Activated B cell treated with CpG ODN at 0.5 μM for 24 hours (primary cell): Measurements from ENCODE around the gene EMC10. TPM values are rescaled to one million over a fixed set of nuclear protein-coding genes. Genes with fewer than 3 reads are reported as not detected.
"Not testable (repeated sequence)": the region's sequence is repeated elsewhere in the genome, so short reads cannot be mapped to it uniquely, and the experiment has no call there.

Source experiments
- ATAC-seq: fragments of 200-7000 bp; cut with Tn5 transposase; one replicate; pipeline ENCODE4 v1.10.0; 2021; ENCODE audit warnings: low read depth, mild to moderate bottlenecking, moderate library complexity
- CTCF ChIA-PET: fragments of 350-600 bp; sonication (Branson Sonifier 250); formaldehyde crosslinking; loops from one replicate; lab custom pipeline; 2021; ENCODE audit warnings: antibody characterized with exemption; lab: Charles Lee
- POLR2A ChIA-PET: fragments of 350-600 bp; sonication (Branson Sonifier 250); formaldehyde crosslinking; loops from one replicate; lab custom pipeline; 2021; ENCODE audit warnings: antibody characterized with exemption; lab: Charles Lee
- DNase-seq: peaks from one replicate; pipeline ENCODE4 v3.0.0; 2022
- H3K27ac Mint-ChIP-seq: one replicate; pipeline ENCODE4 v1.8.0; 2020; ENCODE audit warnings: mixed read lengths
- H3K27me3 Mint-ChIP-seq: one replicate; pipeline ENCODE4 v1.8.0; 2021; ENCODE audit warnings: mixed read lengths
- H3K36me3 Mint-ChIP-seq: one replicate; pipeline ENCODE4 v1.8.0; 2021; ENCODE audit warnings: low read depth, mixed read lengths
- H3K4me1 Mint-ChIP-seq: one replicate; pipeline ENCODE4 v1.8.0; 2021; ENCODE audit warnings: mixed read lengths
- H3K4me3 Mint-ChIP-seq: one replicate; pipeline ENCODE4 v1.8.0; 2020; ENCODE audit warnings: mild to moderate bottlenecking, mixed read lengths
- H3K9me3 Mint-ChIP-seq: one replicate; pipeline ENCODE4 v1.8.0; 2020; ENCODE audit warnings: mixed read lengths
- CTCF ChIP-seq: fragments of 200-600 bp; IDR thresholded peaks from one replicate; pipeline ENCODE4 v1.8.0; 2022; ENCODE audit warnings: antibody characterized with exemption, mild to moderate bottlenecking
- intact Hi-C: fragments of 100-400 bp; cut with micrococcal nuclease; formaldehyde crosslinking; loops from one replicate; pipeline ENCODE4 v1.15.1; 2024
- total RNA-seq: library from RNA; stranded (reverse); gene quantifications from 2 replicates; pipeline ENCODE4 v1.2.3, GENCODE V29; 2022

Gene EMC10
- total RNA-seq, 1 donor from 2014 or later: 72.1 TPM

GRCh38 chr19:50434525-50434924 is 41.8 kb upstream of the EMC10 start:
- Mint-ChIP-seq H3K27me3 (no peaks in the 10 kb centered on the region), H3K36me3 (peaks cover 5% of the 10 kb centered on the region), H3K4me1 (peaks cover 72% of the 10 kb centered on the region), H3K4me3 (peak overlapping the region; percentile 62), H3K27ac (peak overlapping the region; percentile 76), H3K9me3 (no peaks in the 10 kb centered on the region)
- ATAC-seq: no peak
- POLR2A ChIA-PET: interaction anchor here (0.6 to 10.8 kb wide), 4 partner anchors 16 to 92 kb away, joined by 3 to 282 read pairs (median 7); partner anchors contain the start of genes POLD1 and SPIB
- intact Hi-C loops: loop anchor here (1.0 kb wide), 1 partner anchor 27 kb away; no protein-coding TSS in a partner anchor
- CTCF ChIA-PET: interaction anchor here (1.1 kb wide), 1 partner anchor 19 kb away, joined by 3 read pairs; no protein-coding TSS in a partner anchor
- TF ChIP-seq CTCF: no peak
- DNase-seq: peak; percentile 68

- ChIA-PET CTCF (no interaction called here), POLR2A (interaction anchor here (1.0 to 10.8 kb wide), 3 partner anchors 17 to 51 kb away, joined by 3 to 282 read pairs (median 7); partner anchors contain the start of genes POLD1 and SPIB)
- ATAC-seq (no peak), DNase-seq (no peak)
- Mint-ChIP-seq H3K27me3 (no peaks in the 10 kb centered on the region), H3K9me3 (no peaks in the 10 kb centered on the region), H3K4me3 (no peak overlapping the region), H3K27ac (no peak overlapping the region), H3K36me3 (peaks cover 5% of the 10 kb centered on the region), H3K4me1 (peaks cover 65% of the 10 kb centered on the region)
- no peak for TF ChIP-seq CTCF
- intact Hi-C loops: no loop called here
Measured at GRCh38 chr19:50435221-50435620, 41.1 kb upstream of the EMC10 start.

GRCh38 chr19:50435627-50436026 is 40.7 kb upstream of the EMC10 start:
- POLR2A ChIA-PET: interaction anchor here (0.9 kb wide), 1 partner anchor 25 kb away, joined by 3 read pairs; no protein-coding TSS in a partner anchor
- DNase-seq (no peak), ATAC-seq (no peak)
- Mint-ChIP-seq H3K27ac (peak overlapping the region; percentile 30), H3K4me1 (peaks cover 61% of the 10 kb centered on the region), H3K9me3 (no peaks in the 10 kb centered on the region), H3K36me3 (peaks cover 5% of the 10 kb centered on the region), H3K27me3 (no peaks in the 10 kb centered on the region), H3K4me3 (no peak overlapping the region)
- intact Hi-C loops: no loop called here
- CTCF ChIA-PET: no interaction called here
- TF ChIP-seq CTCF: no peak

GRCh38 chr19:50437862-50438449 is 38.4 kb upstream of the EMC10 start:
- ATAC-seq: no peak
- no peak overlapping the region for H3K4me3 Mint-ChIP-seq
- no peak for TF ChIP-seq CTCF
- no peaks in the 10 kb centered on the region for H3K27me3 Mint-ChIP-seq
- intact Hi-C loops: no loop called here
- peaks cover 41% of the 10 kb centered on the region for H3K4me1 Mint-ChIP-seq
- no peaks in the 10 kb centered on the region for H3K36me3 Mint-ChIP-seq
- ChIA-PET CTCF (no interaction called here), POLR2A (interaction anchor here (0.6 to 0.9 kb wide), 2 partner anchors 22 to 1531 kb away, joined by 3 read pairs; no protein-coding TSS in a partner anchor)
- H3K27ac Mint-ChIP-seq: no peak overlapping the region
- H3K9me3 Mint-ChIP-seq: no peaks in the 10 kb centered on the region
- DNase-seq: no peak

GRCh38 chr19:50439130-50439529 is 37.2 kb upstream of the EMC10 start:
- intact Hi-C loops, ATAC-seq, DNase-seq, POLR2A ChIA-PET, H3K27me3 Mint-ChIP-seq, CTCF ChIA-PET, H3K36me3 Mint-ChIP-seq, H3K4me3 Mint-ChIP-seq, H3K9me3 Mint-ChIP-seq, H3K27ac Mint-ChIP-seq: not testable (repeated sequence)
- peaks cover 29% of the 10 kb centered on the region for H3K4me1 Mint-ChIP-seq
